ENCODE measurements around the gene MYL12A. TPM values are rescaled to one million over a fixed set of nuclear protein-coding genes. Genes with fewer than 3 reads are reported as not detected.

Gene MYL12A
- total and polyA plus RNA-seq, 2 experiments from 2014 or later = 206 to 502 TPM

DNA sequence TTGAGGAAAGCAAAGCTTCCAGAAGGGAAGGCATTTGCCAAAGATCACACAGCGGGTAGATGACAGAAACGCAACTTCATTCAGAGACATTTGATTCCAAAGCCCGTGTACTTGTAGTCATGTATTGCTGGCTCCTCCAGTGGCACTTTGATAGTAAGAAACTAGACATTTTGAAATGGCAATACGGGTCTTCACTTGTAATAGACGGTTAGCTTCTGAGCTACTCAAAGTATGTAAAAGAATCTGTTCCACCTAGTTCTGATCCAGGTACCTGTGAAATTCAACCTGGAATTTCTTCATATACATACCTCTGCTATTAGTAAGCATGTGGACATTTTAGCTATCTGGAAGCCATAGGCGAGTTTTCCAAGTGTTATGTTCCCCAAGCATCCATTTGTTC is 26.1 kb upstream of the MYL12A start:
- Mint-ChIP-seq H3K9me3 (no peaks in the 10 kb centered on the region), H3K4me3 (no peak overlapping the region), H3K36me3 (ENCODE audit: low read depth) (no peaks in the 10 kb centered on the region), H3K4me1 (peaks cover 14% of the 10 kb centered on the region; the same call in 2 of the 3 replicates), H3K27ac (no peak overlapping the region), H3K27me3 (ENCODE audit: insufficient read depth, low read depth, poor library complexity) (peaks cover 2% of the 10 kb centered on the region)
- H3F3A ChIP-seq (replicated peaks; ENCODE audit: low read depth) = no peaks in the 10 kb centered on the region
- DNase-seq (ENCODE audit: low spot score) (no peak), ATAC-seq (no peak)
- H3K4me2 ChIP-seq = no peak overlapping the region
- H3K79me2 ChIP-seq (replicated peaks; ENCODE audit: insufficient read depth) = no peaks in the 10 kb centered on the region
- H3K36me3 ChIP-seq (ENCODE audit: insufficient read depth) = no peaks in the 10 kb centered on the region; the same call in 1 of the 2 replicates
- H3K9me2 ChIP-seq (ENCODE audit: insufficient read depth) = no peaks in the 10 kb centered on the region; the same call in 1 of the 2 replicates
- TF ChIP-seq, protein P1, sequence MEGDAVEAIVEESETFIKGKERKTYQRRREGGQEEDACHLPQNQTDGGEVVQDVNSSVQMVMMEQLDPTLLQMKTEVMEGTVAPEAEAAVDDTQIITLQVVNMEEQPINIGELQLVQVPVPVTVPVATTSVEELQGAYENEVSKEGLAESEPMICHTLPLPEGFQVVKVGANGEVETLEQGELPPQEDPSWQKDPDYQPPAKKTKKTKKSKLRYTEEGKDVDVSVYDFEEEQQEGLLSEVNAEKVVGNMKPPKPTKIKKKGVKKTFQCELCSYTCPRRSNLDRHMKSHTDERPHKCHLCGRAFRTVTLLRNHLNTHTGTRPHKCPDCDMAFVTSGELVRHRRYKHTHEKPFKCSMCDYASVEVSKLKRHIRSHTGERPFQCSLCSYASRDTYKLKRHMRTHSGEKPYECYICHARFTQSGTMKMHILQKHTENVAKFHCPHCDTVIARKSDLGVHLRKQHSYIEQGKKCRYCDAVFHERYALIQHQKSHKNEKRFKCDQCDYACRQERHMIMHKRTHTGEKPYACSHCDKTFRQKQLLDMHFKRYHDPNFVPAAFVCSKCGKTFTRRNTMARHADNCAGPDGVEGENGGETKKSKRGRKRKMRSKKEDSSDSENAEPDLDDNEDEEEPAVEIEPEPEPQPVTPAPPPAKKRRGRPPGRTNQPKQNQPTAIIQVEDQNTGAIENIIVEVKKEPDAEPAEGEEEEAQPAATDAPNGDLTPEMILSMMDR (conservative IDR thresholded peaks at IDR 0.05; ENCODE audit: low read depth in 2 of 2) = no peak
- TF ChIP-seq POLR2AphosphoS5 (IDR thresholded peaks at IDR 0.05; ENCODE audit: low read depth) = no peak
- no peak for TF ChIP-seq ZNF114 (CRISPR knock-in tag; IDR thresholded peaks at IDR 0.05)
- TF ChIP-seq, protein P2, sequence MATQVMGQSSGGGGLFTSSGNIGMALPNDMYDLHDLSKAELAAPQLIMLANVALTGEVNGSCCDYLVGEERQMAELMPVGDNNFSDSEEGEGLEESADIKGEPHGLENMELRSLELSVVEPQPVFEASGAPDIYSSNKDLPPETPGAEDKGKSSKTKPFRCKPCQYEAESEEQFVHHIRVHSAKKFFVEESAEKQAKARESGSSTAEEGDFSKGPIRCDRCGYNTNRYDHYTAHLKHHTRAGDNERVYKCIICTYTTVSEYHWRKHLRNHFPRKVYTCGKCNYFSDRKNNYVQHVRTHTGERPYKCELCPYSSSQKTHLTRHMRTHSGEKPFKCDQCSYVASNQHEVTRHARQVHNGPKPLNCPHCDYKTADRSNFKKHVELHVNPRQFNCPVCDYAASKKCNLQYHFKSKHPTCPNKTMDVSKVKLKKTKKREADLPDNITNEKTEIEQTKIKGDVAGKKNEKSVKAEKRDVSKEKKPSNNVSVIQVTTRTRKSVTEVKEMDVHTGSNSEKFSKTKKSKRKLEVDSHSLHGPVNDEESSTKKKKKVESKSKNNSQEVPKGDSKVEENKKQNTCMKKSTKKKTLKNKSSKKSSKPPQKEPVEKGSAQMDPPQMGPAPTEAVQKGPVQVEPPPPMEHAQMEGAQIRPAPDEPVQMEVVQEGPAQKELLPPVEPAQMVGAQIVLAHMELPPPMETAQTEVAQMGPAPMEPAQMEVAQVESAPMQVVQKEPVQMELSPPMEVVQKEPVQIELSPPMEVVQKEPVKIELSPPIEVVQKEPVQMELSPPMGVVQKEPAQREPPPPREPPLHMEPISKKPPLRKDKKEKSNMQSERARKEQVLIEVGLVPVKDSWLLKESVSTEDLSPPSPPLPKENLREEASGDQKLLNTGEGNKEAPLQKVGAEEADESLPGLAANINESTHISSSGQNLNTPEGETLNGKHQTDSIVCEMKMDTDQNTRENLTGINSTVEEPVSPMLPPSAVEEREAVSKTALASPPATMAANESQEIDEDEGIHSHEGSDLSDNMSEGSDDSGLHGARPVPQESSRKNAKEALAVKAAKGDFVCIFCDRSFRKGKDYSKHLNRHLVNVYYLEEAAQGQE (IDR thresholded peaks at IDR 0.05; ENCODE audit: unreplicated experiment) = no peak
- TF ChIP-seq EZH2 (IDR thresholded peaks at IDR 0.05; ENCODE audit: low read depth, unreplicated experiment) = no peak
- TF ChIP-seq EZH2phosphoT487 (IDR thresholded peaks at IDR 0.05; ENCODE audit: unreplicated experiment) = no peak
- no peak for TF ChIP-seq CREB1 (CRISPR knock-in tag; IDR thresholded peaks at IDR 0.05; ENCODE audit: low read depth)
- TF ChIP-seq JUNB (IDR thresholded peaks at IDR 0.05; ENCODE audit: unreplicated experiment) = no peak
- TF ChIP-seq ZNF331 (CRISPR knock-in tag; IDR thresholded peaks at IDR 0.05; ENCODE audit: low read depth) = no peak
- no peak for TF ChIP-seq STAT1 (IDR thresholded peaks at IDR 0.05; ENCODE audit: unreplicated experiment)
- TF ChIP-seq NANOG (IDR thresholded peaks at IDR 0.05; ENCODE audit: borderline replicate concordance) = no peak
- TF ChIP-seq ZNF462 (CRISPR knock-in tag; IDR thresholded peaks at IDR 0.05) = no peak
- TF ChIP-seq ETS1 (IDR thresholded peaks at IDR 0.05) = no peak
- no peaks in the 10 kb centered on the region for H3K27me3 ChIP-seq (ENCODE audit: insufficient read depth)
- H3K4me3 ChIP-seq = no peak overlapping the region
- no peaks in the 10 kb centered on the region for H4K20me1 ChIP-seq (replicated peaks; ENCODE audit: insufficient read depth)
- no peak overlapping the region for H2AFZ ChIP-seq
- no peak overlapping the region for H3K27ac ChIP-seq (ENCODE audit: low read depth)
- peaks cover 14% of the 10 kb centered on the region for H3K4me1 ChIP-seq (ENCODE audit: insufficient read depth)
